Transverse colon (tissue), 4 donors: ENCODE results near the gene ZNF385D. TPM values are rescaled to one million over a fixed set of nuclear protein-coding genes. Genes with fewer than 3 reads are reported as not detected.

Experiments used
- DNase-seq: peaks from one replicate; pipeline ENCODE4 v3.0.0-alpha.2; 2019
- H3K27ac ChIP-seq, 4 donors: fragments of 200-600 bp; sonication (generic); 2 replicates each; pipeline ENCODE4 v1.5.1; 2016 to 2018; ENCODE audit warnings: inconsistent platforms in 4 of 4
- H3K27me3 ChIP-seq: fragments of 200-600 bp; sonication (generic); 2 replicates; pipeline ENCODE4 v1.5.1; 2017; ENCODE audit warnings: inconsistent platforms
- H3K36me3 ChIP-seq, 4 donors: fragments of 200-600 bp; sonication (generic); 2 replicates each; pipeline ENCODE4 v1.5.1; 2017 to 2019; ENCODE audit warnings: inconsistent platforms in 4 of 4
- H3K4me1 ChIP-seq, 4 donors: fragments of 200-600 bp; sonication (generic); 2 replicates each; pipeline ENCODE4 v1.5.1; 2017 to 2020; ENCODE audit warnings: inconsistent platforms in 4 of 4
- H3K4me3 ChIP-seq, 4 donors: fragments of 200-600 bp; sonication (generic); 1 replicate in 1 of 4; 2 replicates in 3 of 4; pipeline versions ENCODE4 v1.5.1 to v1.6.1; 2017 to 2019; ENCODE audit warnings: inconsistent platforms in 4 of 4
- H3K9me3 ChIP-seq, 2 donors: fragments of 200-600 bp; sonication (generic); 2 replicates each; pipeline ENCODE4 v1.5.1; 2017 to 2019; ENCODE audit warnings: inconsistent platforms in 2 of 2
- EP300 ChIP-seq: sonication (generic); formaldehyde crosslinking; IDR thresholded peaks from one replicate; pipeline ENCODE4 v1.6.1; 2017; ENCODE audit warnings: antibody characterized with exemption, low read depth
- POLR2A ChIP-seq: fragments of 450-650 bp; IDR thresholded peaks from one replicate; pipeline ENCODE4 v1.6.1; 2016; ENCODE audit warnings: antibody characterized with exemption, mild to moderate bottlenecking, moderate library complexity
- POLR2AphosphoS5 ChIP-seq, 3 donors: sonication (generic); formaldehyde crosslinking; IDR thresholded peaks; one replicate each; pipeline ENCODE4 v1.6.1; 2016; ENCODE audit warnings: antibody characterized with exemption in 3 of 3
- WGBS, 2 donors: methylation state at CpG; one replicate each; pipeline ENCODE4 v1.1.5; 2018; ENCODE audit warnings: low coverage in 1 of 2; 5-methylcytosine and 5-hydroxymethylcytosine counted together
- in situ Hi-C, 4 donors: fragments of 200-750 bp; cut with MboI; loops; one replicate each; pipeline versions ENCODE4 v1.15.0 to v1.15.1; 2017; ENCODE audit warnings: low sequenced_read_pairs in 3 of 4, low pct_ligation_motif_present in 1 of 4, low pct_unique_long_range_greater_than_20kb in 1 of 4
- intact Hi-C: fragments of 100-400 bp; cut with DNase I; formaldehyde crosslinking; loops from one replicate; pipeline ENCODE4 v1.15.1; 2023; ENCODE audit warnings: low total_unique reads
- total RNA-seq, 4 donors: library from RNA; depleted of rRNA; stranded (reverse); fragments of >200 nt; gene quantifications; one replicate each; pipeline ENCODE4 v1.1.0, GENCODE V29; 2016
- TF ChIP-seq, protein P1 (sequence below), 5 experiments: fragments of 200-600 bp in 3 of 5; fragments of 450-650 bp in 2 of 5; sonication (generic) in 3 of 5; IDR thresholded peaks; 1 replicate in 2 of 5; 2 replicates in 3 of 5; pipeline ENCODE4 v1.5.1; 2016 to 2017; ENCODE audit warnings: antibody characterized with exemption in 5 of 5, inconsistent platforms in 3 of 5, mild to moderate bottlenecking in 2 of 5, moderate library complexity in 1 of 5

Gene ZNF385D
- total RNA-seq, 4 donors from 2014 or later, result 0.40 to 0.75 (median 0.52) TPM

DNA sequence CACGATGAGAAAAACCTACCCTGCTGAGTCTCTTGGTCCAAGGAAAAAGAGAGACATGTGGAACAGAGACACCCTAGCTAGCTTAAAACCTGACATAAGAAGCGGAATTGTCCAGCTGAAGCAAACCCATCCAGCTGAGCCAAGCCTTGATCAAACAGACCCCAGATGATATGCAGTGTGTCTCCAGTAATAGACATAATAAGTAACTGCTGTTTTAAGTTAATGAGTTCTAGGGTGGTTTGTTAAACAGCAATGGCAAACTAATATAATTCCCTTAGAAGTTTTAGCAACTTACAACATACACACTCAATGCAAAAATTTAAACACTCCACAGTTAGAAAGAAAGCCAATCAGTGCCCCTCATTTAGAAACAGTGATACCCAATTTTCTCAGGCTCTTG lies 26.8 kb upstream of the ZNF385D start:
- Histone ChIP-seq H3K4me3 (no peak overlapping the region), H3K9me3 (no peaks in the 10 kb centered on the region), H3K27ac (no peak overlapping the region), H3K36me3 (no peaks in the 10 kb centered on the region), H3K4me1 (no peaks in the 10 kb centered on the region), H3K27me3 (no peaks in the 10 kb centered on the region)
- intact Hi-C loops, result no loop called here
- no peak for DNase-seq
- in situ Hi-C loops, result no loop called here
- 84 to 88% methylated on average over 2 of the region's 2 CpGs for WGBS, 2 donors
- no peak for TF ChIP-seq EP300
- no peak for TF ChIP-seq POLR2AphosphoS5 (IDR thresholded peaks at IDR 0.05)
- TF ChIP-seq, protein P1, sequence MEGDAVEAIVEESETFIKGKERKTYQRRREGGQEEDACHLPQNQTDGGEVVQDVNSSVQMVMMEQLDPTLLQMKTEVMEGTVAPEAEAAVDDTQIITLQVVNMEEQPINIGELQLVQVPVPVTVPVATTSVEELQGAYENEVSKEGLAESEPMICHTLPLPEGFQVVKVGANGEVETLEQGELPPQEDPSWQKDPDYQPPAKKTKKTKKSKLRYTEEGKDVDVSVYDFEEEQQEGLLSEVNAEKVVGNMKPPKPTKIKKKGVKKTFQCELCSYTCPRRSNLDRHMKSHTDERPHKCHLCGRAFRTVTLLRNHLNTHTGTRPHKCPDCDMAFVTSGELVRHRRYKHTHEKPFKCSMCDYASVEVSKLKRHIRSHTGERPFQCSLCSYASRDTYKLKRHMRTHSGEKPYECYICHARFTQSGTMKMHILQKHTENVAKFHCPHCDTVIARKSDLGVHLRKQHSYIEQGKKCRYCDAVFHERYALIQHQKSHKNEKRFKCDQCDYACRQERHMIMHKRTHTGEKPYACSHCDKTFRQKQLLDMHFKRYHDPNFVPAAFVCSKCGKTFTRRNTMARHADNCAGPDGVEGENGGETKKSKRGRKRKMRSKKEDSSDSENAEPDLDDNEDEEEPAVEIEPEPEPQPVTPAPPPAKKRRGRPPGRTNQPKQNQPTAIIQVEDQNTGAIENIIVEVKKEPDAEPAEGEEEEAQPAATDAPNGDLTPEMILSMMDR (IDR thresholded peaks at IDR 0.05), result no peak
- TF ChIP-seq POLR2A, result no peak

DNA sequence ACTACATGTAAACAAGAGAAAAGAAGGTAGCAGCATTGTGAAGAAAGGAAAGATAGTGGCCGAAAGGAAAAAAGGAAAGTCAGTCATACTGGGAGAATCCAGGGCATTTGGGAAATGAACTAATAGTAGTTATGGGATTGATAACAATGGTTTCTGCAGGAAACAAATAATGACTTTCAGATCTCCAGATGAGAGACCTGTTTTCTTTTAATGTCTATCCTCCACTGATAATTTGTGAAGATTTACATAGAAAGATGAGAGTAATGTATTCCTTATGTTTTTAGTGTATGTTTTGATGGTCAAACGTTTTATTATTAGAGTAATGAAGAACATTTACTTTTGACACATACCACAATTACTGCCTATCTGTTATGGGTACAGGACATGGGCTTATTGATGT lies 15.0 kb upstream of the ZNF385D start:
- 63 to 66% methylated on average over 2 of the region's 2 CpGs for WGBS, 2 donors
- Histone ChIP-seq H3K27ac (no peak overlapping the region), H3K9me3 (no peaks in the 10 kb centered on the region), H3K36me3 (no peaks in the 10 kb centered on the region), H3K4me3 (no peak overlapping the region), H3K27me3 (no peaks in the 10 kb centered on the region), H3K4me1 (no peaks in the 10 kb centered on the region)
- TF ChIP-seq, protein P1 (IDR thresholded peaks at IDR 0.05), result no peak
- no peak for TF ChIP-seq POLR2A
- TF ChIP-seq EP300, result no peak
- TF ChIP-seq POLR2AphosphoS5 (IDR thresholded peaks at IDR 0.05), result no peak
- in situ Hi-C loops, result loop anchor here in 1 of 4 donors (25.0 kb wide), 1 partner anchor 96 kb away; no protein-coding TSS in a partner anchor
- no peak for DNase-seq
- intact Hi-C loops, result no loop called here

DNA sequence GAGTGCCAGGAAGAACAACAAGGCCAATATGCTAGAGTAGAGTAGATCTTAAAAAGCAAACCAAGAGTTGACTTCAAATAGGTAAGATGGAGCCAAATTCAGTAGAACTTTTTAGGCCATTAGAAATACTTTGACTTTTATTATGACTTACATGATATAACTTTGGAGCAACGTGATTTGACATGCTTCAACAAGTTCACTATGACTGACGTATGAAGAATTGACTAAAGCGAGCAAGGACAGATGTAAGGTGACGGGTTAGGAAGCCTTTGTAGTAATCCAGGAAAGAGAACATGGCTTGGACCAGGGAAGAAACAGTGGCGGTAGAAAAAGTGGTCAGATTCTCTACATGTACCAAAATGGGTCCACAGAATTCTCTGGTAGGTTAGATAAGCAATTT lies 4.9 kb upstream of the ZNF385D start:
- DNase-seq, result no peak
- intact Hi-C loops (no loop called here), in situ Hi-C loops (loop anchor here in 1 of 4 donors (25.0 kb wide), 1 partner anchor 106 kb away; no protein-coding TSS in a partner anchor)
- H3K27me3 ChIP-seq, result no peaks in the 10 kb centered on the region
- H3K9me3 ChIP-seq, result no peaks in the 10 kb centered on the region
- H3K27ac ChIP-seq, result no peak overlapping the region
- H3K4me3 ChIP-seq, result no peak overlapping the region
- TF ChIP-seq POLR2AphosphoS5 (IDR thresholded peaks at IDR 0.05) (no peak), EP300 (no peak), POLR2A (no peak)
- TF ChIP-seq, protein P1 (IDR thresholded peaks at IDR 0.05), result no peak
- WGBS, 2 donors, result 67 to 68% methylated on average over 5 of the region's 5 CpGs
- no peaks in the 10 kb centered on the region for H3K4me1 ChIP-seq
- H3K36me3 ChIP-seq, result no peaks in the 10 kb centered on the region

DNA sequence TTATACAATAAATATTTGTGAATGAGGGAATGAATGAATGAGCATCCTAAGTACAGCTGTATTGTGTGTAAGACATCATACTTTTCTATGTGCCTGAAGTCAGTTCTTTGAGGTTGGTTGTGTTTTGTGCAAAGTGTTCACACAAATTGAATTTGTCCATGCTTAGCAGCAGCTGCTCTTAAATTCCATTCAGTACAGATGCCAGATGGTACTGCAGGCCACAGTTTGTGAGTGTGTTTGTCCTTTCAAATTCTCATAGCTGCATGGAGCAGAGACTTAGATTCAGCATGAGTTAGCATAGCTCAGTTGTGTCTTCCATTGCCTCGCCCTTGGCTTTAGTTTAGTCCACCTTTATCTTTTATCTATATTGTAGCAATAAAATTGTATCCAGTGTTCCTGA lies 3.8 kb upstream of the ZNF385D start:
- no peak for DNase-seq
- WGBS, 2 donors, result 56 to 65% methylated on average over 1 of the region's 1 CpG
- Histone ChIP-seq H3K9me3 (no peaks in the 10 kb centered on the region), H3K27ac (no peak overlapping the region), H3K4me1 (no peaks in the 10 kb centered on the region), H3K4me3 (no peak overlapping the region), H3K36me3 (no peaks in the 10 kb centered on the region), H3K27me3 (no peaks in the 10 kb centered on the region)
- TF ChIP-seq POLR2AphosphoS5 (IDR thresholded peaks at IDR 0.05), result no peak
- in situ Hi-C loops (loop anchor here in 1 of 4 donors (25.0 kb wide), 1 partner anchor 107 kb away; no protein-coding TSS in a partner anchor), intact Hi-C loops (no loop called here)

DNA sequence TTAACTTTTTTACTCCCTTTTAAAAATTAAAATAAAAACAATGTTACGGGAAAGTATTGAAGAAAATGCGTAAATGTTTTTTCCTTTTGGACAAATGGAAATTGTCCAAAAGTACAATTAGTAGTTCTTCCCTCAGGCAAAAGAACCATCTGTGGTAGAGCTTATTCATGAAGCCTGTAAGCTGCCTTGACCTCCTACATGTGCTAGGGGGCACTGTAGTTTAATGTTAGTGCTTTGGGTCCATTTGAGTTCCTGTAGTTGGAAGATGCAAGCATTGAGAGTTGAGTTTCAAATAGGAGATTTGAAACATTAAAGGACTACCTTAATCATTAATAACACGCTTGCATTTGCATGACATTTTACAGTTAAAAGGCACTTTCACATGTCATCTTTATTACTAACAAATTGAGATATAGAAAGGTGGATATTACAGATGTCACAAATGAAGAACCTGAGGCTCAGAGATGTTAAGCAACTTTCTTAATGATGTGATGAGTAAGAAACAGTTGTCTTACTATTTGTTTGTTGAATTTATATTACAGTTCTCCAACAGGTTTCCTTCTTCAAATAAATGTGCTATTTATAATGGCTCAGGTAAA lies 1.8 kb upstream of the ZNF385D start:
- H3K27me3 ChIP-seq, result no peaks in the 10 kb centered on the region
- H3K4me1 ChIP-seq, result no peaks in the 10 kb centered on the region
- H3K9me3 ChIP-seq, result no peaks in the 10 kb centered on the region
- in situ Hi-C loops, result loop anchor here in 1 of 4 donors (25.0 kb wide), 1 partner anchor 109 kb away; no protein-coding TSS in a partner anchor
- intact Hi-C loops, result no loop called here
- no peak overlapping the region for H3K27ac ChIP-seq
- no peak for DNase-seq
- 31 to 44% methylated on average over 3 of the region's 3 CpGs for WGBS, 2 donors
- no peaks in the 10 kb centered on the region for H3K36me3 ChIP-seq
- H3K4me3 ChIP-seq, result no peak overlapping the region
- TF ChIP-seq, protein P1 (IDR thresholded peaks at IDR 0.05), result no peak
- TF ChIP-seq POLR2AphosphoS5 (IDR thresholded peaks at IDR 0.05) (no peak), EP300 (no peak), POLR2A (no peak)
